Activated T-cell treated with anti-CD3 and anti-CD28 coated beads for 4 hours (primary cell): Measurements from ENCODE around the gene PLXDC2.
"Not testable (repeated sequence)": the region's sequence is repeated elsewhere in the genome, so short reads cannot be mapped to it uniquely, and the experiment has no call there.

Source experiments
- DNase-seq: peaks from one replicate; pipeline ENCODE4 v3.0.0-alpha.2; 2020

PLXDC2 gene

DNA sequence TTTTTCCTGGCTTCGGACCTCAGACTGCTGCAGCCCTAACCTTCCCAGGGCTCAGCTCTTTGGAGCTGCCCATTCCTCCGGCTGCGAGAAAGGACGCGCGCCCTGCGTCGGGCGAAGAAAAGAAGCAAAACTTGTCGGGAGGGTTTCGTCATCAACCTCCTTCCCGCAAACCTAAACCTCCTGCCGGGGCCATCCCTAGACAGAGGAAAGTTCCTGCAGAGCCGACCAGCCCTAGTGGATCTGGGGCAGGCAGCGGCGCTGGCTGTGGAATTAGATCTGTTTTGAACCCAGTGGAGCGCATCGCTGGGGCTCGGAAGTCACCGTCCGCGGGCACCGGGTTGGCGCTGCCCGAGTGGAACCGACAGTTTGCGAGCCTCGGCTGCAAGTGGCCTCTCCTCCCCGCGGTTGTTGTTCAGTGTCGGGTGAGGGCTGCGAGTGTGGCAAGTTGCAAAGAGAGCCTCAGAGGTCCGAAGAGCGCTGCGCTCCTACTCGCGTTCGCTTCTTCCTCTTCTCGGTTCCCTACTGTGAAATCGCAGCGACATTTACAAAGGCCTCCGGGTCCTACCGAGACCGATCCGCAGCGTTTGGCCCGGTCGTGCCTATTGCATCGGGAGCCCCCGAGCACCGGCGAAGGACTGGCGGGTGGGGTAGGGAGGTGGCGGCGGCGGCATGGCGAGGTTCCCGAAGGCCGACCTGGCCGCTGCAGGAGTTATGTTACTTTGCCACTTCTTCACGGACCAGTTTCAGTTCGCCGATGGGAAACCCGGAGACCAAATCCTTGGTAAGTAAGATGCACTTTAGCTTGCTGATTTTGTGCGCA, at the start of gene PLXDC2:
Gene PLXDC2 (plus strand): TSS at position 22 of the 820 bp plus-strand sequence.
- no peak for DNase-seq

DNA sequence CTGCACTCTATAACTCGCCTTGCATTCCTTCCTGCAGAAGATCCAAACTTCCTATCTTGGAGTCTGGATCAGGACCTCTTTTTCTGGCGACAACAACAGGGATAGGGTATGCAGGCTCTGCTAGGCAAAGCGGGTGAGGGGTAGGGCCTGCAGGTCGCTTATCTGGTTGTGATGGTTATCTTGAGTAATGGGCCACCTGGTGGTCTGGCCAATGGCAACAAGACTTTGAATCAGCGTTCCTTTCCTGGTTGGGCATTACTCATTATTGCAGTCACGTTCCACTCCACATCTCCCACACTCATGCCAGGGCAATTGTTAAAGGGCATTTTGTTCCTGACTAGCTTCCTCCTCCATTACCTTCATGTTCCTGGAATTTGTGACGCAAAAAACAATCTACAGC, 48.4 kb upstream of the PLXDC2 start:
- DNase-seq, result no peak

DNA sequence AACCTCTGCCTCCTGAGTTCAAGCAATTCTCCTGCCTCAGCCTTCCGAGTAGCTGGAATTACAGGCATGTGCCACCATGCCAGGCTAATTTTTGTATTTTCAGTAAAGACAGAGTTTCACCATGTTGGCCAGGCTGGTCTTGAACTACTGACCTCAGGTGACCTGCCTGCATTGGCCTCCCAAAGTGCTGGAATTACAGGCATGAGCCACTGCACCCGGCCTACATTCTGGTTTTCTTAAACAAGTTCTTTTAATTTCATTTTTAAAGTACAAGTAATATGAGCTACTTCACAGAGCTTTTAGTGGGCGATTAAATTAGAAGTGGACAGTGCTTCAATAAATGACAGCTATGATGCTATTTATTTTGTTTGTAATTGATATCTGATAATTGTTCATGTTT, 46.4 kb upstream of the PLXDC2 start:
- not testable (repeated sequence) for DNase-seq

DNA sequence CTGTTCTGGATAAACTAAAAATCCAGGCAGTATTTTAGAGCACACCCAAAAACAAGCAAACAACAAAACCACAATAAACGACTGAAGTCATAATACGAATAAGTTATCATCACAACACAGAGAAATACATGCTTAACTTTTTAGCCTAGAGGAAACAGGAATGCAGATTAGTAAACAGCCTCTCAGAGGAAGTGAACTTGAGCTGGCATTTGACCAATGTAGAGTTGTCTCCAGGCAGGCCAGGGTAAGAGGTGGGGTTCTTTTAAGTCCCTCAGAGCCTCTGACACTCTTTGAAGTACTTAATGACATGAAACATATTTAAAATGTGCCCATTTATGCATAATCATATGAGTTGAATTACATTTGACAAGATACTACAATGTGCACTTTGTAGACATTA, 43.3 kb upstream of the PLXDC2 start:
- no peak for DNase-seq

- DNase-seq, result no peak
Measured at GRCh38 chr10:19775296-19775695, 40.9 kb upstream of the PLXDC2 start.

DNA sequence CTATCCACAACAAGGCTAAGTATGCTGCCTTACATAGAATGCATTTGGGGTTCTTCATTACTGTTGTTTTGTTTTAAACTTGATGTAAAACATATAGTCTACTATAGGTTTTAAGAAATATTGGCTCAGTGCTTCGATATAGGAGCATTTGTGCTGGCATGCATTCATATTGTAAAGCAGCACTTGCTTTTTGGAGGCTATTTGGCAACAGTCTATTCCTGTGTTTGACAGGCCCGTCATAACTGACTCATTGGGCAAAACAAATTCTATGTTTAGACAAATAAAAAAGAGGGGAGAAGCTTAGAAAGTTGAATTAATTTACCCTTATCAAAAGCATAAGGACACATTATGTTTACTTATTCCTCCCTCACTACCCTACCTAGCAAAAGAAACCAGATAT, 38.4 kb upstream of the PLXDC2 start:
- DNase-seq, result no peak

DNA sequence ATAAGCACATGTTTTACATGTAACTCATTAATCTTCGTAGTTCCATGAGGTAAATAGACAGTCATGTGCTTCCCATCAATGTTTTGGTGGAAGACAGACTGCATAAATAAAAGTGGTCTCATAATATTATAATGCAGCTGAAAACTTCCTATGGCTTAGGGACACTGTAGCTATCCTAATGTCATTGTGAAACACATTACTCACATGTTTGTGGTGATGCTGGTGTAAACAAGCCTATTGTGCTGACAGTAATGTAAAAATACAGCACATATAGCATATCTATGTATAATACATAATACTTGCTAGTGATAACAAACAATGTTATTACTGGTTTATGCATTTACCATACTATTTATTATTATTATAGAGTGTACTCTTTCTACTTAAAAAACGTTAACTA, 37.2 kb upstream of the PLXDC2 start:
- no peak for DNase-seq

DNA sequence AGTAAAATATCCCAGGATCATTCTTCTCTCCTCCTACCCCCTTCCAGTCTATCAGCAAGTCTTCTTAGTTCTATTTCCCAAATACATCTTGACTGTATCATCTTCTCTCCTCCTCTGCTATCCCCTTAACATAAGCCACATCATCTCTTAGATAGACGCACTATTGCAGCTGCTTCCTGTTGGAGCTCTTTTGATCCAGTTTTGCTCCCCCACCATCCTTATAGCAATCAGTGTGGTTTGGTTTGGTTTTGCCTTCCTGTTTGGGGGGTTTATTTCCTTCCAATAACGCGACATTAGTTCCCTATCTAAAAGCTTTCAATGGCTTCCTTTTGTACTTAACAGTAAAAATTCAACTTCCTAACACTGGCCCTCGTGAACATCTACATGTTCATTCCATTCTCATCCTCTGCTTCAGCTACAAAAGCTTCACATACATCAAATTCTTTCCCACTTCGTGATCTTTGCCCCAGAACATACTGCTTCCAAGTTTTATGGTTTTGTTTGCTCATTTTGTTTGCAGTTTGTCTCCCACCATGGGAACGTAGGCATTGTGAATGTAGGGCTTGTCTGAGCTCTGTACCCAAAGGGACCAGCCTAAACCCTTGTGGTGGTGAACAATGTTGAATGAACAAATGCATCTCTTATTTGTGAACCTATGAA, 33.7 kb upstream of the PLXDC2 start:
- DNase-seq, result no peak

- DNase-seq, result no peak
Measured at GRCh38 chr10:19783721-19784120, 32.5 kb upstream of the PLXDC2 start.

DNA sequence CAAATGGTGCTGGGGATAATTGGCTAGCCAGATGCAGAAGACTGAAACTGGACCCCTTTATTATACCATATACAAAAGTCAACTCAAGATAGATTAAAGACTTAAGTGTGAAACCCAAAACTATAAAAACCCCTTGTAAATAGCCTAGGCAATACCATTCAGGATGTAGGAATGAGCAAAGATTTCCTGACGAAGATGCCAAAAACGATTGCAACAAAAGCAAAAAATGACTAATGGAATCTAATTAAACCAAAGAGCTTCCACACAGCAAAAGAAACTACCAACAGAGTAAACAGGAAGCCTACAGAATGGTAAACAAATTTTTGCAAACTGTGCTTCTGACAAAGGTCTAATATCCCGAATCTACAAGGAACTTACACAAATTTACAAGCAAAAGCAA, 30.9 kb upstream of the PLXDC2 start:
- DNase-seq, result no peak

GRCh38 chr10:19788075-19788686, 28.1 kb upstream of the PLXDC2 start:
- no peak for DNase-seq

GRCh38 chr10:19788902-19789301, 27.3 kb upstream of the PLXDC2 start:
- no peak for DNase-seq

DNA sequence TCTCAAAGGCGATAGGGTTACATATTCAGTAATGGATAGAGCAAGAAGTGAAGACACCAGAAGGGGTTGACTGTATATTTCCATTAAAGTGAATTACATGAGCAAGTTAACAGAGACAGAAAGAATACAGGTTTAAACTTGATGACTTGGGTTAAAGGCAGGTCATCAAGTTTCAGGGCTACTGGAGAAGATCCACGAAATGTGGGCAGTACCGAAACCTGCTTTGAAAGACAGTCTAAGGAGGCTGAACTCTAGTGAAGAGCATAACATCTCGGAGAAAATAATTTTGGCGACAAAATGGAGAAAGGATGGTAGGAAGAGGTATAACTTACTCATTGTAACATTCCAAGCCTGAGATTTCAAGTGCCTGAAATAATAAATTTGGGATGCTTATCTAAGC, 26.6 kb upstream of the PLXDC2 start:
- no peak for DNase-seq

GRCh38 chr10:19791032-19791431, 25.2 kb upstream of the PLXDC2 start:
- DNase-seq, result no peak

DNA sequence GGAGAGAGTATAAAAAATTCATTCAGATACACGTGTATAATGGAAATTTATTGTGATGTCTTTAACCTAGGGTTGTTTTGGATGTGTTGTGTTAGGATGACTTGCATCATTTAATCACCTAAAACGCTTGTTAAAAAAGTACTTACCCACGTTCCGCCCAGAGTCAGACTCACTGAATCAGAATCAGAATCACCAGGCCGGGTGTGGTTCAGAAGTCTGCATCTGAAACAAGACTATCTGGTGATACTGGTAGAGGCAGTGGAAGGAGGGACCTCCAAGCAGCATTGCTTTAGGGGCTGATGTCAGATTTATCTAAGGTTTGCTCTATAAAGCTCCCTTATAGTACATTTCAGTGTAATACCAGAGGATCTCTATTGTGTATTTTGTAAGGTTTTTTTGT, 20.5 kb upstream of the PLXDC2 start:
- DNase-seq, result no peak

DNA sequence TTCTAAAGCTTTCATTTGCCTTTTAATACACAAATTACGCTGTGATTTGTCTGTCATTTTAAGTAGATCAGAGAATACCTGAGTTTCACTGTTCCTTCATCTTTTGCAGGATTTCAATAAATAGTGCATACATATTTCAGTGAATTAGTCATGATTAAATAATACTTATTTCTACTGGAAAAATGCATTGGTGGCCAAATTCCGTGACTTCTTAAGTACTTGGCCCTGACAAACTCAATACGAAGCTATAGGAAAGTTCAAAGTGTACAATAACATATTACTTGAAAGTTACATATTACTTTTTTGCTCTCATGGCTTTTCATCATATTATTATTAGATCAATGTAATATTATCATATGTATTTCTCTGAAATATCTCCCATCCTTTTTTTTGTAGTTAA, 16.1 kb upstream of the PLXDC2 start:
- no peak for DNase-seq

DNA sequence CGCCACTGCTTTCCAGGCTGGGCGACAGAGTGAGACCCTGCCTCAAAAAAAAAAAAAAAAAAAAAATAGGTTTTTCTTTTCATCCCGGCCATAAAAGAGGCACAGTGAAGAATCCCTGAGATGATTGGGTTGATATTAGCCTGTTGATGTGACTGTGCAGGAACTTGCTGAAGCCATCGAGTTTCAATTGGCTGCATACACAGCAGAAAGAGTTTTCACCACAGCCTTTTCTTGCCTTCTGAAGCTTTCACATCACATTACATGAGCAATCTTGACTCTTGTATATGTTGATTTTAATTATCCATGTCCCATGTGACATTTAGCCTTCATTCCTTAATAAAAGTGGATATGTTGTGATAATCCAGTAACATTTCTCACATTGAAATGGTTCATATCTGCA, 14.9 kb upstream of the PLXDC2 start:
- no peak for DNase-seq

DNA sequence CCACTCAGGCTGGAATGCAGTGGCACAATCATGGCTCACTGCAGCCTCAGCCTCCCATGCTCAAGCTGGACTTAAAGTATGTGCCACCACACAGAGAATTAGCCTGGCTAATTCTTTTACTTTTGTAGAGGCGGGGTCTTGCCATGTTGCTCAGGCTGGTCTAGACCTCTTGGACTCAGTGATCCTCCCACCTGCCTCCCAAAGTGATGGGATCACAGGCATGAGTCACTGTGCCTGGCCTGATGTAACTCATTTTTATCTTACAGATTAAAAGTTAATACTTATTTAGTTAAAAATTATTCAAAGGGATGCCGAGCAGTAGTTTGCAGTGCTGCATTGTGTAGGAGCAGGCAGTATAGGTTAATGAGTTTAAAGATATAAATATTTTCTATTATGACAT, 12.6 kb upstream of the PLXDC2 start:
- no peak for DNase-seq

GRCh38 chr10:19809481-19809880, 6.8 kb upstream of the PLXDC2 start:
- DNase-seq, result no peak

GRCh38 chr10:19811540-19811939, 4.7 kb upstream of the PLXDC2 start:
- DNase-seq, result no peak

- no peak for DNase-seq
Measured at GRCh38 chr10:19812976-19813375, 3.3 kb upstream of the PLXDC2 start.

DNA sequence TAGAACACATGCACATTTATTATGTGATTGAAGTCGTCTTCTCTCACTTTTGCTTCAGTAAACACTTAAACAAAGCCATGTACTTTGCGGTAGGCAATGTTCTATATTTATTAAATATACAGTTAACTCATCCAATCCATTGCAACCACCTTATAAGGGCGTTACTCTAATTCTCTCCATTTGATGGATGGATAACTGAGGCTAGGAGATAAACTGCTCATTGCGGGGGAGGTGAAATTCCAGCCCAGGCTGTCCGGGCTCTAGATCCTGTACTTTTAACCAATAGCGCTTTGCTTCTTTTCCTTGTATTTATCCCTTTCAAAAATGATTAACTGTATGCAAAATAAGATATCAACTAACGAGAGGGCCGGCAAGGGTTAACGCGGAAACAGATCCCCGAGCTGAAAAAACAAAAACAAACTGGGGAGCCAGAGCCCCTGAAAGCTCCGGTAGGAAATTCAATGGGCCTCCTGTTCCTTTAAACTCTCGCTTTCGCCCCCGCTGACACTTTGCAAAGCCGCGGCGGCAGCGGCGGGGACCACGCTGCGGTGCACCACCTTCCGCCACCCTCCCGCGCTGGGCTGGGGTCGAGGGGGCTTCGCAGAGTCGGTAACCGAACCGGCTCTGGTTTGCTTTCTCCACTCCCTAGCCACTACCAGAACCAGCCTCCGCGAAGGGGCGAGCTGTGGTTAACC, 1.0 kb upstream of the PLXDC2 start:
- no peak for DNase-seq

- DNase-seq, result no peak
Measured at GRCh38 chr10:19815731-19816410, 361 bp upstream of the PLXDC2 start.
